ENCODE measurements around the gene FBRS.

The FBRS gene

GRCh38 chr16:30645727-30646126 is 12.5 kb upstream of the FBRS start:
- no peak for DNase-seq

GRCh38 chr16:30647274-30647571 is 11.0 kb upstream of the FBRS start:
- no peak for DNase-seq

GRCh38 chr16:30649725-30650368 is 8.4 kb upstream of the FBRS start:
- no peak for DNase-seq

- peak; percentile 98 for DNase-seq
Measured at GRCh38 chr16:30650369-30651123, 7.7 kb upstream of the FBRS start, which contains the start of gene PRR14. TSS of gene PRR14 (plus strand) at chr16:30650960. CDS start at chr16:30651646, 686 bp downstream.

- peak; percentile 41 for DNase-seq
Measured at GRCh38 chr16:30651124-30652004, 6.9 kb upstream of the FBRS start.

- DNase-seq: no peak
Measured at GRCh38 chr16:30652005-30652296, 6.3 kb upstream of the FBRS start.

- DNase-seq: no peak
Measured at GRCh38 chr16:30652718-30653117, 5.5 kb upstream of the FBRS start.

- DNase-seq: no peak
Measured at GRCh38 chr16:30654856-30655255, 3.4 kb upstream of the FBRS start.

GRCh38 chr16:30655815-30656347 is 2.4 kb upstream of the FBRS start:
- DNase-seq: no peak

GRCh38 chr16:30656388-30656787 is 1.8 kb upstream of the FBRS start:
- DNase-seq: no peak

GRCh38 chr16:30656974-30657865 is 1.0 kb upstream of the FBRS start:
- no peak for DNase-seq

GRCh38 chr16:30658731-30659506 is 688 bp downstream of the FBRS start:
- peak; percentile 98 for DNase-seq

- DNase-seq: no peak
Measured at GRCh38 chr16:30659507-30660423, 1.5 kb downstream of the FBRS start.

GRCh38 chr16:30660424-30661261 is 2.4 kb downstream of the FBRS start:
- DNase-seq: no peak

GRCh38 chr16:30662449-30662848 is 4.2 kb downstream of the FBRS start:
- DNase-seq: no peak

- DNase-seq: no peak
Measured at GRCh38 chr16:30663038-30663437, 4.8 kb downstream of the FBRS start.

GRCh38 chr16:30663820-30664219 is 5.6 kb downstream of the FBRS start:
- DNase-seq: no peak

- no peak for DNase-seq
Measured at GRCh38 chr16:30664616-30665109, 6.4 kb downstream of the FBRS start.

- DNase-seq: no peak
Measured at GRCh38 chr16:30665155-30665829, 7.1 kb downstream of the FBRS start.
